NCI-H82 treated with DMSO at 0.1 percent for 48 hours (cell line): Measurements from ENCODE around the gene ASS1.

Experiments
- DNase-seq: peaks from one replicate; lab custom pipeline; 2025; ENCODE audit not compliant: unreplicated experiment; lab: John Stamatoyannopoulos, UW

The ASS1 gene

DNA sequence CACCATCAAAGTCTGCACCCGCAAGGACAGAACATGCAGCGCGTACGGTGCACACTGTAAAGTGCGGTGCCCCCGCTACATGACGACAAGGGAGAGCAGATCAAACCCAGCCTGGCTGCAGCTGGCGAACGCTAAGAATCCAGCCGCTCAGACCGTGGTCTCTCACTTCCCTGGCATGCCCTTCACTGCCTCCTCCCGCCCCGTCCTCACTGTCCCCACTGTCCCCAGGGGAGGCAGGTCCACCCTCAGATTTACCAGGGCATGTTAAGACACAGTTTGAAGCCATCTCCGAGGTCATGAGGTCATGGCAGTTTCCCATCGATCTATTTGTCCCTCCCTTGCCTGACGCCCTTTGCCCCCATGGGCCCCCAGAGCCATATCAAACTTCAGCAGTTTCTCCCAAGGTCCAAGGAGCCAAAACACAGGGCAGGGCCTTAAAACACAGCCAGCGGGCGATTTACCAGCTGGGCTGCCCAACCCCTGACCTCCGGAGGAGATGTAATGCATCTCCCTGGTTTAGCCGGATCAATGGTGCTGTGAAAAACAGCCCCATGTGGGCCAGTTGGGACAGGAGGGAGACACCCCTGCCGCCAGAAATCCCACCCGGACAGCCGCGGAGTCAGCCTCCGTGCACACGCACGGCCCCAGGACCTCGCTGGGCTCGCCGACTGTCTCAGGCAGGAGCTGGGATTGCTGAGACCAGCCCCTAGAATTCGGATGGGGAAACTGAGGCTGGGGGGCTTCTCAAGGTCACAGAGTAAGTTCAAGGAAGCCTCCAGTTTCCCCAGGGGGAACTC lies 82.3 kb downstream of the ASS1 start:
- DNase-seq: no peak

GRCh38 chr9:130527651-130528310 lies 83.0 kb downstream of the ASS1 start:
- no peak for DNase-seq

DNA sequence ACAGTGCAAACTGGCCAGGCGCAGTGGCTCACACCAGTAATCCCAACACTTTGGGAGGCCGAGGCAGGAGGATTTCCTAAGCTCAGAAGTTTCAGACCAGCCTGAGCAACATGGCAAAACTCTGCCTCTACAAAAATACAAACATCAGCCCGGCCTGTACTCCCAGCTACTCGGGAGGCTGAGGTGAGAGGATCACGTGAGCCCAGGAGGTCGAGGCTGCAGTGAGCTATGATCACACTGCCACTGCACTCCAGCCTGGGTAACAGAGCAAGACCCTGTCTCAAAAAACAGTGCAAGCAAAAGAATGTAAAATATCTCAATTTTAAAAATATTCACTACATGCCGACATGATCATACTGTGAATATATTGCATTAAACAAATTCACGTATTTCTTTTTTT lies 83.9 kb downstream of the ASS1 start:
- no peak for DNase-seq

DNA sequence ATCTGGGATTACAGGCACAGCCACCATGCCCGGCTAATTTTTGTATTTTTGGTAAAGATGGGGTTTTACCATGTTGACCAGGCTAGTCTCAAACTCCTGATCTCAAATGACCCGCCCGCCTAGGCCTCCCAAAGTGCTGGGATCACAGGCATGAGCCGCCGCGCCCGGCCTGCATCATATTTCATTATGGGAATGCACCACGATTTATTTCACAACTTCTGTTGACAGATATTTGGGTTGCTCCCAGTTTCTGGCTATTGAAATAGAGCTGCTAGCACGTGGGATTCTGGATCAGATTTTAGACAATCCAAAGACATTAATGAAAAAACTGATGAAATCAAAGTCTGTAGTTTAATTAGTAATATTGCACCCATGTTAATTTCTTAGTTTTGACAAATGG lies 86.2 kb downstream of the ASS1 start:
- DNase-seq: no peak

- no peak for DNase-seq
Measured at GRCh38 chr9:130531670-130532069, 86.9 kb downstream of the ASS1 start.

DNA sequence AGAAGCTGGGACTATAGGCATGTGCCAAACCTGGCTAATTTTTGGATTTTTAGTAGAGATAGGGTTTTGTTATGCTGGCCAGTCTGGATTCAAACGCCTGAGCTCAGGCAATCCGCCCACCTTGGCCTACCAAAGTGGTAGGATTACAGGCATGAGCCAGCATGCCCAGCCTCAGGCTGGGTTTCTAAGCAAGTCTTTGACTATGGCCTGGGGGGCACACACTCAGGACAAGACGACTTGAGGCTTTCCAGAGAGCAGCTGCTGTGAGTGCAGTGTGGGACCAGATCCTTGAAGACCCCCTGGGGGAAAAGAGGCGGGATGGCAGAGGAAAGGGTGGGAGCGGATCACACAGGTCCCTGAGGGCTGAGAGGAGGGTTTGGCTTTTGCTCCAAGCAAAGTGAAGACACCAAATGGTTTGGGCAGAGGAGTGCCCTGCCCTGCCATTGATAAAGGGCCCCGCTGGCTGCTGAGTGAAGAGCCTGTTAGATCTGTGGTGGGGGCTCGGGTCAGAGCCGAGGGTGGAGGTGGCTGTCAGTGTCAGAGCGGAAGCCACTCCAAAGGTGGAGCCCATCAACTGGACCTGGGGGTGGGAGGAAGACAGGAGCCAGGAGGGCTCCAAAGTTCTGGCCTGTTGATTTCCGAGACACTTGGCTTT lies 87.8 kb downstream of the ASS1 start:
- DNase-seq: no peak

DNA sequence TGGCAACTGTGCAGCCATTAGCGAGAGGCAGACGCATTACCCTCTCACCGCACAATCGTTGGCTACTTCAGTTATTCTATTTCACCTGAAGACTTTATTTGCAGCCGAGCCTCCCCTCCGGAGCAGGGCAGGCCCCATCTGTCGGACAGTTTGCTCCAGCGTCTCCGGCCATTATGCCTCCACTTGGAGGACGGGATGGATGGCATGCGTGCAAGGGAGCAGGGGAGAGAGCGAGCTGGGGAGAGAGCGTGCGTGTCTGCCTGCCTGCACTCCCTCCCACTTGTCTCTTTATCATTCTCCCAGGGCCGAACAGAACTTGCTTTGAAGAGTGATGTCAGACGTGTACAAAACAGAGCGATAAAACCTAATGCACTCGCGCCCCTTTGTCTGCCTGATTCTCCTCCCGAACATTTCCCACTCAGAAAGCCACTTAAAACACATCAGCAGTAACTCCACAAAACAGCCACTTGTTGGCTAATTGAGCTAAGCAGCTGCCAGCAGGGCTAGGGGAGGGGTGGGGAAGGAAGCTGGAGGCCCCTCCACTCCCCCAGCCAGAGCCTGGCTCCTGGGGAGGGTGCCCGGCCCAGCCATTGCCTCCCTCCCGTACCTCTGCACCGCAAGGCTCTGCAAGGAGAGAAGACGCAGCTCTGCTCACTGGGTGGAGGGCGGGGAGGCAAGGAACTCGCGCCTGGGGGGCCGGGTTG lies 91.2 kb downstream of the ASS1 start:
- DNase-seq: peak; percentile 21

DNA sequence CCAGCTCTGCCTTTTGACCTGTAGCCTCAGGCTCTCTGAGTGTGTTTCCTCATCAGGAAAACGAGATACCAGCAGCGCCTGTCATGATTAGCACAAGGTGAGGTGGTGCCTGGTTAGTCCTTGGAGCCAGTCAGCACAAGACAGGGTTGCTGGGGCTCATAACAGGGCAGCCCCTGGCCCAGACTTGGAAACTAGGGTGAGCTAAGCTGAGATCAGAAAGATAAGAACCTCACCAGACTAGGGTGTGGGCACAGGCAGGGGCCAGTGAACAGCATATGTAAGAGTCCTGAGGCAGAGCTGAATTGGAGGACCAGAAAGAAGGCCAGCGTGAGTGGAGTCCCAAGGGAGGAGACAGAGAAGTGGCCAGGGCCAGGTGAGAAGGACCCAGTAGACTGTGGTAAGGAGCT lies 91.9 kb downstream of the ASS1 start:
- DNase-seq: no peak

- no peak for DNase-seq
Measured at GRCh38 chr9:130537346-130538050, 92.7 kb downstream of the ASS1 start.

GRCh38 chr9:130539420-130540223 lies 94.9 kb downstream of the ASS1 start:
- no peak for DNase-seq

GRCh38 chr9:130541533-130541932 lies 96.8 kb downstream of the ASS1 start:
- no peak for DNase-seq

GRCh38 chr9:130542038-130542437 lies 97.3 kb downstream of the ASS1 start:
- DNase-seq: no peak

- no peak for DNase-seq
Measured at GRCh38 chr9:130542457-130543228, 97.9 kb downstream of the ASS1 start.

DNA sequence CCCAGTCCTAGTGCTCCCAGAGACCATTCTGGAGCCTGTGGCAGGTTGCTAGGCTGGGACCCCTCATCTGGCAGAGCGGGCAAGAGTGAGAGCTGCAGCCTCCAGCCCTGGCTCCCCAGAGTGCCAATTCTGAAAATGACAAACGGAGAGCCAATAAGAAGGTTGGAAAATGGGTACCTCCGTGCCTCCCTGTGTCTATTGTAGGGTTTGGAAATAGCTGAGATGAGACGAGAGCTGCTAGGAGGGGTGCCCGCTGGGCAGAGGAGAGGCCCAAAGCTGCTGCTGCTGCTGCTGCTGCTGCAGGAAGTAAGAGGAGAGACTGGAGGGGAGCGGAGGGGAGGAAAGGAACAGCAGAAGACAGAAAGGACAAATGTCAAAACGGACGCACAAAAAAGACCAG lies 98.6 kb downstream of the ASS1 start:
- no peak for DNase-seq

DNA sequence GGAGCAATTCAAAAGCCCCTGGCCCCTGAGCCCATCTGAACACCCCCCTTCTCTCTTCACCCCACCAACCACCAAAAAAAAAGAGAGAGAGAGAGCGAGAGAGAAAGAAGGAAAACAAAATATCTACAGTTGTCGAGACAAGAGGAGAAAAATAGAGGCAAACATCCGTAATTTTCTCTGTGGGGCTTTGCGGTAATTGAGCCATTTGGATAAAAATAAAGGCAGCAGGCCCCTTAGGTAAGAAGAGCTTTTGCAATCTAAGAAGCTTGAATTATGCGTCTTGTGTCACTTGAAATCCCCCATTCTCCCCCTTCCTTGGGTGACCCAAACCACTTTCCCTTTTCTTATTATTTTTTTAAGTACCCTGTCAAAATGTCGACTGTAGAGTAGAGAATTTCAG lies 99.1 kb downstream of the ASS1 start:
- no peak for DNase-seq

DNA sequence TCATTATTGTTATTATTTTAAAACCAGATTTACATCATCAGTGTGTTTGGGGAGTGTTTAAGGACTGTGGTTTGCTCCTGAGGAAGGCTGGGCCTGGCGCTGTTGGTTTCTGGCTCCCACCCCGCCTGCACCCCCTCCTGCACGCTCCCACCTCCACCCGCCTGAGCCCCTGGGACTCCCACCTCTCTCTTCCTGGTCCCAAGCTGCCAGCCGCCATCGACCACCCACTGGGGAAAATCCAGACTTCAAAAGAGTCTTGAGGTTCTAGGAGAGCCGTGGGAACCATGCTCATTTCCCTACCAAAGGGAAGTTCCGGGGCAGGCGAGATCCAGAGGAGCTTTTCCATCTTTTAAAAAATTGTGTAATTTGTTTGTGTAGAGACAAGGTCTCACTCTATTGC lies 99.6 kb downstream of the ASS1 start:
- DNase-seq: no peak

- DNase-seq: no peak
Measured at GRCh38 chr9:130548103-130548502, 103.3 kb downstream of the ASS1 start.

GRCh38 chr9:130549093-130549735 lies 104.5 kb downstream of the ASS1 start:
- DNase-seq: no peak
